GM12801 (cell line): ENCODE results near the gene NEMP1.

ENCODE experiments used
- CTCF ChIP-seq: IDR thresholded peaks from one replicate; pipeline ENCODE4 v1.5.1; 2011; ENCODE audit warnings: control low read depth; ENCODE audit not compliant: insufficient read length; ENCODE audit errors: extremely low read depth

The NEMP1 gene

GRCh38 chr12:57048423-57049118 lies 30.0 kb downstream of the NEMP1 start:
- TF ChIP-seq CTCF, result no peak

- TF ChIP-seq CTCF, result no peak
These were observed 30.6 kb downstream of the NEMP1 start for GRCh38 chr12:57047981-57048380.

GRCh38 chr12:57046947-57047890 lies 31.4 kb downstream of the NEMP1 start:
- TF ChIP-seq CTCF, result no peak

- no peak for TF ChIP-seq CTCF
These were observed 32.4 kb downstream of the NEMP1 start for GRCh38 chr12:57046086-57046791.

- no peak for TF ChIP-seq CTCF
These were observed 33.7 kb downstream of the NEMP1 start for GRCh38 chr12:57044889-57045288.

- no peak for TF ChIP-seq CTCF
These were observed 34.1 kb downstream of the NEMP1 start for GRCh38 chr12:57044468-57044867.

- no peak for TF ChIP-seq CTCF
These were observed 35.9 kb downstream of the NEMP1 start for GRCh38 chr12:57042695-57043094.
